Nephron (organoid): ENCODE results near the gene GMPR.

Experiments
- H3K27ac Mint-ChIP-seq, 3 experiments: 2 replicates each; pipeline ENCODE4 v1.8.0; 2020; ENCODE audit warnings: mixed read lengths in 3 of 3, mild to moderate bottlenecking in 2 of 3, moderate library complexity in 1 of 3
- H3K27me3 Mint-ChIP-seq: 2 replicates; pipeline ENCODE4 v1.8.0; 2021; ENCODE audit warnings: low read depth, mild to moderate bottlenecking, moderate library complexity, mixed read lengths
- H3K36me3 Mint-ChIP-seq: 2 replicates; pipeline ENCODE4 v1.8.0; 2020; ENCODE audit warnings: low read depth, mixed read lengths
- H3K4me1 Mint-ChIP-seq: 2 replicates; pipeline ENCODE4 v1.8.0; 2020; ENCODE audit warnings: mixed read lengths
- H3K4me3 Mint-ChIP-seq, 3 experiments: 2 replicates each; pipeline ENCODE4 v1.8.0; 2020; ENCODE audit warnings: mild to moderate bottlenecking in 3 of 3, mixed read lengths in 3 of 3, moderate library complexity in 2 of 3
- H3K9me3 Mint-ChIP-seq: 2 replicates; pipeline ENCODE4 v1.8.0; 2020; ENCODE audit warnings: mixed read lengths
- CTCF ChIP-seq, 3 experiments: fragments of 200-600 bp; sonication (generic); IDR thresholded peaks; one replicate each; pipeline ENCODE4 v1.5.0; 2021; ENCODE audit warnings: antibody characterized with exemption in 3 of 3; ENCODE audit not compliant: unreplicated experiment in 3 of 3

Gene GMPR

DNA sequence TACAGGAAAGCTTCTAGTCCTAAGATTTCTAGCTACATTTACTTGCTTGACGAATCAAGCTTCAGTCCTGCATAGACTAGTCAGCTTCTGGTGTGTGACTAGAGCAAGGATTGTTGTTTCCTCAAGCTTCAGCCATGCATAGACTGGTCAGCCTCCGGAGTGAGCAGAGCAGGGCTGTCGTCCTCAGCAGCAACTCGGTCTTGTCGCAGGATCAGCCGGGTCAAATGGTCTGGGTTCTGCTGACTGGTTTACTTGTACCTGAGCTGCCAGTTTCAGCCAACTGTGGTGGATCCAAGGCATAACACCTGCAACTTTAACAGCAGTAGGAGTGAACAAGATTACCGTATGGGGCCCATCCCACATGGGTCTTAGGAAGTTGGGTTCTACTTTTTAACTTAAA is 10.8 kb upstream of the GMPR start:
- H3K27me3 Mint-ChIP-seq = peaks cover 16% of the 10 kb centered on the region
- no peaks in the 10 kb centered on the region for H3K9me3 Mint-ChIP-seq
- peaks cover 20% of the 10 kb centered on the region for H3K4me1 Mint-ChIP-seq
- no peak for TF ChIP-seq CTCF (IDR thresholded peaks at IDR 0.05; ENCODE audit: unreplicated experiment in 3 of 3)
- no peaks in the 10 kb centered on the region for H3K36me3 Mint-ChIP-seq
- no peak overlapping the region for H3K4me3 Mint-ChIP-seq
- no peak overlapping the region for H3K27ac Mint-ChIP-seq

- Mint-ChIP-seq H3K36me3 (no peaks in the 10 kb centered on the region), H3K27me3 (peaks cover 16% of the 10 kb centered on the region), H3K4me1 (peaks cover 17% of the 10 kb centered on the region), H3K4me3 (no peak overlapping the region), H3K9me3 (no peaks in the 10 kb centered on the region), H3K27ac (no peak overlapping the region)
- no peak for TF ChIP-seq CTCF (IDR thresholded peaks at IDR 0.05; ENCODE audit: unreplicated experiment in 3 of 3)
These were observed 10.3 kb upstream of the GMPR start for GRCh38 chr6:16228043-16228442.

DNA sequence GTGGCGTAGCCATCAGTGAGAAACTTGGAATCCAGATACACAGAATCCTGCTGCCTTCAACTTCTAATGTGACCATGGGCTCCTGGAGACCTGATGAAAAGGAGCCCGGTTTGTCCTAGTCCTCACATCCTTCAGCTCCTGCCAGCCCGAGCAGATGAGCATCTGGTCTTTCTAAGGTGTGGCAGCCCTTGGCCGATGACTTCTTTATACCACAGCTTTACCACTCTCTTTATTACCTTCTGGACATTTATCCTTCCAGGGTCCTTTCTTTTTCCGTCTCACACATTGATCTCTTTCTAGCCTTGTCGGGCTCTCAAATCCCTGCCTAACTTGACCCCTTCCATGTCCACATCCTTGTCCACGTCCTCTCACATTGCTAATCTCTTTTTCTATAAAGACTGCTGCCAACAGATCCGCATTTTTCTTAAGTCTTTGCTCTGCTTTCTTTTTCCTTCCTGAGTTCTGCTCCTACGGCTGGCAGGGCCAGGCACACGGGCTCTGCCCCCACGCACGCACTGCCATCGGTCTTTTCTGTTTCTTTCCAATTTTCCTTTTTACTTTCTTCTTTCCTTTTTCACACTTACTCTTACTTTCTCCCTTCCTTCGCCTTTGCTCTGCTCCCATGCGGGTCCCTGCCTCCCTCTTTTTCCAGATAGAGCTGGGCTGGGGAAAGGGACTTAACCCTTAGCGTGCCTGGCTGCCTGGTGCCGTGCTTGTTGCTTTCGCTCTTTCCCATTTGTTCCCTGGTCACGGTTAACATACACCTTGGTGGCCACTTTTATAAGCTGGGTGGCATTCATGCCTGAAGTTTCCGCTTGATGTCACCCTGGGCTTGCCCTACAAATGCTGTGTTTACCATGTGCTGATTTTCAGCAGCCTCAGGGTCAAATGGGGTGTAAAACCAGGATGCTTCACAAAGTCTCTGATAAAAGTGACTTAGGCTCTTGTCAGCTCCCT is 9.4 kb upstream of the GMPR start:
- no peak overlapping the region for H3K27ac Mint-ChIP-seq
- peaks cover 15% of the 10 kb centered on the region for H3K27me3 Mint-ChIP-seq
- no peak overlapping the region for H3K4me3 Mint-ChIP-seq
- TF ChIP-seq CTCF (IDR thresholded peaks at IDR 0.05; ENCODE audit: unreplicated experiment in 3 of 3) = no peak
- peaks cover 8% of the 10 kb centered on the region for H3K4me1 Mint-ChIP-seq
- no peaks in the 10 kb centered on the region for H3K36me3 Mint-ChIP-seq
- no peaks in the 10 kb centered on the region for H3K9me3 Mint-ChIP-seq

- Mint-ChIP-seq H3K4me1 (peaks cover under 1% of the 10 kb centered on the region), H3K36me3 (no peaks in the 10 kb centered on the region), H3K27me3 (peaks cover 10% of the 10 kb centered on the region), H3K4me3 (no peak overlapping the region), H3K9me3 (no peaks in the 10 kb centered on the region), H3K27ac (no peak overlapping the region)
- TF ChIP-seq CTCF (IDR thresholded peaks at IDR 0.05; ENCODE audit: unreplicated experiment in 3 of 3) = no peak
These were observed 8.7 kb upstream of the GMPR start for GRCh38 chr6:16229700-16230099.

DNA sequence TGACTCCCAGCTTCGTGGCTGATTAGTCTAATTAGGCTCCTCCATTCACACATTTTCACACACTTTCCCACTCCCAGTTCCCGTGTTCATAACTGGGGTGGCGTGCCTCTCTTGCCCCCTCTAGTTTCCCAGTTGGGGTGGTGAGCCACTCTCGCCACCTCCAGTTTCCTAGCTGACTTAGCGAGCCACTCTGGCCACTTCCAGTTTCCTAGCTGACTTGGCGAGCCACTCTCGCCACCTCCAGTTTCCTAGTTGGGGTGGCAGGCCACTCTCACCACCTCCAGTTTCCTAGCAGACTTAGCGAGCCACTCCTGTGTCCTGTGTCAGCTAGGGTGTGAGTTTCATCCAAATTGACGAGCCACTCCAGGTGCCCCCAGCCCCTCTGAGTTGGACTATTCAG is 7.4 kb upstream of the GMPR start:
- Mint-ChIP-seq H3K4me3 (no peak overlapping the region), H3K27ac (no peak overlapping the region), H3K4me1 (peaks cover 8% of the 10 kb centered on the region), H3K36me3 (no peaks in the 10 kb centered on the region), H3K9me3 (no peaks in the 10 kb centered on the region), H3K27me3 (peaks cover 9% of the 10 kb centered on the region)
- TF ChIP-seq CTCF (IDR thresholded peaks at IDR 0.05; ENCODE audit: unreplicated experiment in 3 of 3) = no peak

GRCh38 chr6:16232086-16232485 is 6.3 kb upstream of the GMPR start:
- H3K9me3 Mint-ChIP-seq = no peaks in the 10 kb centered on the region
- no peak for TF ChIP-seq CTCF (IDR thresholded peaks at IDR 0.05; ENCODE audit: unreplicated experiment in 3 of 3)
- H3K27me3 Mint-ChIP-seq = peaks cover 6% of the 10 kb centered on the region
- H3K4me1 Mint-ChIP-seq = peaks cover 20% of the 10 kb centered on the region
- H3K36me3 Mint-ChIP-seq = no peaks in the 10 kb centered on the region
- H3K4me3 Mint-ChIP-seq = no peak overlapping the region
- H3K27ac Mint-ChIP-seq = no peak overlapping the region
